ENCODE results near the gene IL11. TPM values are rescaled to one million over a fixed set of nuclear protein-coding genes. Genes with fewer than 3 reads are reported as not detected.
"Not testable (repeated sequence)": the region's sequence is repeated elsewhere in the genome, so short reads cannot be mapped to it uniquely, and the experiment has no call there.

IL11 gene
- total RNA-seq, 1 donor from 2014 or later, result 1.3 TPM

DNA sequence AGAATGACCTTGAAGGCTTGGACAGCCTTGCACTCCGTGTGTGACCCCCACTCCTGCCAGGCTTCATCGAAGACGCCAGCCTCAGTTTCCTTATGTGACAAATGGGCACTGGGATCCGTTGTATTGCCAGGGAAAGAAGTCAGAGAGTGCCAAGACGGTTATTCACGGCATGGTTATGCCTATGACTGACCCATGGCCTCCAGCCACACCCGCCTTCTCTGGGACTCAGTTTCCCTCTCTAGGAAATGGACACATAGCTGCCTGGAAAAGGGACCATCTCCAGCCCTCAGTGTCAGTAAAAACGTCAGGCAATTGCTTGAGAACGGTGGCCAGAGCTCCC is 38.2 kb upstream of the IL11 start:
- Histone ChIP-seq H3K4me3 (ENCODE audit: low read depth, low read length) (peak overlapping the region; percentile 76), H3K27me3 (ENCODE audit: control insufficient read depth, insufficient read depth, low read length) (no peaks in the 10 kb centered on the region), H3K36me3 (ENCODE audit: control insufficient read depth, insufficient read depth, low read length) (peaks cover 8% of the 10 kb centered on the region)
- DNase-seq (ENCODE audit: low read depth), result no peak
- FAIRE-seq, result no peak
- no peak for TF ChIP-seq CTCF (IDR thresholded peaks at IDR 0.05; ENCODE audit: insufficient read depth, low read length, severe bottlenecking)

- DNase-seq (ENCODE audit: low read depth), result peak; percentile 94
- FAIRE-seq, result no peak
- no peak for TF ChIP-seq CTCF (IDR thresholded peaks at IDR 0.05; ENCODE audit: insufficient read depth, low read length, severe bottlenecking)
- no peaks in the 10 kb centered on the region for H3K27me3 ChIP-seq (ENCODE audit: control insufficient read depth, insufficient read depth, low read length)
- peaks cover 10% of the 10 kb centered on the region for H3K36me3 ChIP-seq (ENCODE audit: control insufficient read depth, insufficient read depth, low read length)
- peak overlapping the region; percentile 76 for H3K4me3 ChIP-seq (ENCODE audit: low read depth, low read length)
Measured at GRCh38 chr19:55407800-55408532, 37.7 kb upstream of the IL11 start.

- Histone ChIP-seq H3K36me3 (ENCODE audit: control insufficient read depth, insufficient read depth, low read length) (peaks cover 13% of the 10 kb centered on the region), H3K4me3 (ENCODE audit: low read depth, low read length) (peak within 1 kb of the TSS; percentile 76)
- not testable (repeated sequence) for FAIRE-seq; H3K27me3 ChIP-seq (ENCODE audit: control insufficient read depth, insufficient read depth, low read length); DNase-seq (ENCODE audit: low read depth)
Measured at GRCh38 chr19:55407550-55407799, 37.2 kb upstream of the IL11 start, which contains the start of gene UBE2S. UBE2S (minus strand) TSS chr19:55407788; CDS start chr19:55407589, 199 bp downstream.

DNA sequence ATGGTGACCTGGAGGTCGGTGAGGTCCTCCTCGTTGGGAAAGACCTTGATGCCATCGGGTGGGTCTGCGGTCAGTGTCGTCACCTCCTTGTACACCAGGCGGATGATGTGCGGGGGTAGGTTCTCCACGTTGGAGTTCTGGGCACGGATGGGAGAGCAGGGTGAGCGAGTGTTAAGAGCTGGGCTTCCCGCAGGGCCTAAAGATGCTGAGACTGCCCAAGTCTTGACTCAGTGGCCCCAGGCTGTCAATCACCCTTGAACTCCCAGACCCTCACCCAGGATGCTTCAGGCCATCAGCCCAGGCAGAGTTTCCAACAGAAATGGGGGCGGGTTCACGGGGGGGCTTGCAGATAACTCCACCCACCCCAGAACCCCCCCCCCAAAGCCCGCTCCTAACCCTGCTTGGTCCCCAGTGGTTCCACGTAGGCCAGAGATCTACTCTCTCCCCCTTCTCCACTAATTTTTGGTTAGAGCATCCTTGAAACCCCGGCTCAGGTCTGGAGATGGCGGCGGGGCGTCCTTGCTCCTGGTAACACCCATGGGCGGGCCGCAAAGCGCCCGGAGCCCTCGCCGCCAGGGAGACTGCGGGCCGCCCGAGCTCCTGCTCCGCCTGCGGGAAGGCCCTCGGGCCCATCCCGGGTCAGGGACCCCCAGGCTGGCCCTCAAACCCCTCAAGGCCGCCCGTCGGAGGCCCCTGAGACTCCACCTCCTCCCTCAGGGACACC is 36.7 kb upstream of the IL11 start:
- DNase-seq (ENCODE audit: low read depth) (no peak), FAIRE-seq (no peak)
- no peak for TF ChIP-seq CTCF (IDR thresholded peaks at IDR 0.05; ENCODE audit: insufficient read depth, low read length, severe bottlenecking)
- Histone ChIP-seq H3K27me3 (ENCODE audit: control insufficient read depth, insufficient read depth, low read length) (no peaks in the 10 kb centered on the region), H3K4me3 (ENCODE audit: low read depth, low read length) (peak overlapping the region; percentile 76), H3K36me3 (ENCODE audit: control insufficient read depth, insufficient read depth, low read length) (peaks cover 17% of the 10 kb centered on the region)

GRCh38 chr19:55406091-55406825 is 36.0 kb upstream of the IL11 start:
- Histone ChIP-seq H3K27me3 (ENCODE audit: control insufficient read depth, insufficient read depth, low read length) (no peaks in the 10 kb centered on the region), H3K4me3 (ENCODE audit: low read depth, low read length) (no peak overlapping the region), H3K36me3 (ENCODE audit: control insufficient read depth, insufficient read depth, low read length) (peaks cover 20% of the 10 kb centered on the region)
- TF ChIP-seq CTCF (IDR thresholded peaks at IDR 0.05; ENCODE audit: insufficient read depth, low read length, severe bottlenecking), result no peak
- DNase-seq (ENCODE audit: low read depth) (no peak), FAIRE-seq (no peak)

- H3K36me3 ChIP-seq (ENCODE audit: control insufficient read depth, insufficient read depth, low read length), result peaks cover 20% of the 10 kb centered on the region
- no peak for TF ChIP-seq CTCF (IDR thresholded peaks at IDR 0.05; ENCODE audit: insufficient read depth, low read length, severe bottlenecking)
- FAIRE-seq, result no peak
- H3K4me3 ChIP-seq (ENCODE audit: low read depth, low read length), result no peak overlapping the region
- DNase-seq (ENCODE audit: low read depth), result no peak
- H3K27me3 ChIP-seq (ENCODE audit: control insufficient read depth, insufficient read depth, low read length), result no peaks in the 10 kb centered on the region
Measured at GRCh38 chr19:55405638-55406037, 35.4 kb upstream of the IL11 start.
